Spleen (tissue), 11 donors: Measurements from ENCODE around the gene GNG3. TPM values are rescaled to one million over a fixed set of nuclear protein-coding genes. Genes with fewer than 3 reads are reported as not detected.

ENCODE experiments used
- DNase-seq: peaks from one replicate; pipeline ENCODE4 v3.0.0-alpha.2; 2020
- H3K27ac ChIP-seq, 8 donors: fragments of 200-600 bp; sonication (generic) in 7 of 8; 1 replicate in 4 of 8; 2 replicates in 4 of 8; pipeline versions ENCODE4 v1.5.0 to v1.8.0; 2016 to 2021; ENCODE audit warnings: inconsistent platforms in 4 of 8, mild to moderate bottlenecking in 4 of 8, moderate library complexity in 1 of 8
- H3K27me3 ChIP-seq, 7 donors: fragments of 200-600 bp; sonication (generic) in 6 of 7; replicated peaks in 1 of 7; 1 replicate in 4 of 7; 2 replicates in 3 of 7; pipeline versions ENCODE4 v1.5.0 to v1.8.0; 2016 to 2021; ENCODE audit warnings: inconsistent platforms in 3 of 7, mild to moderate bottlenecking in 1 of 7
- H3K36me3 ChIP-seq, 6 donors: fragments of 200-600 bp; sonication (generic) in 5 of 6; 1 replicate in 4 of 6; 2 replicates in 2 of 6; pipeline versions ENCODE4 v1.5.0 to v1.8.0; 2016 to 2021; ENCODE audit warnings: inconsistent platforms in 2 of 6
- H3K4me1 ChIP-seq, 6 donors: fragments of 200-600 bp; sonication (generic) in 5 of 6; 1 replicate in 3 of 6; 2 replicates in 3 of 6; pipeline versions ENCODE4 v1.5.0 to v1.8.0; 2016 to 2021; ENCODE audit warnings: inconsistent platforms in 3 of 6
- H3K4me3 ChIP-seq, 8 donors: fragments of 200-600 bp; sonication (generic) in 7 of 8; 1 replicate in 4 of 8; 2 replicates in 4 of 8; pipeline versions ENCODE4 v1.5.0 to v1.8.0; 2016 to 2021; ENCODE audit warnings: inconsistent platforms in 4 of 8, mild to moderate bottlenecking in 4 of 8, moderate library complexity in 2 of 8
- H3K9me3 ChIP-seq, 8 donors: fragments of 200-600 bp; sonication (generic) in 7 of 8; 1 replicate in 4 of 8; 2 replicates in 4 of 8; pipeline versions ENCODE4 v1.5.0 to v1.8.0; 2016 to 2021; ENCODE audit warnings: inconsistent platforms in 4 of 8
- POLR2A ChIP-seq, 3 donors: fragments of 450-650 bp; IDR thresholded peaks; one replicate each; pipeline ENCODE4 v1.5.1; 2017; ENCODE audit warnings: antibody characterized with exemption in 3 of 3, mild to moderate bottlenecking in 1 of 3
- POLR2AphosphoS5 ChIP-seq, 3 donors: sonication (generic); formaldehyde crosslinking; IDR thresholded peaks; one replicate each; pipeline ENCODE4 v1.5.1; 2017; ENCODE audit warnings: antibody characterized with exemption in 3 of 3
- WGBS, 5 donors: extraction: QIAGEN DNeasy Blood & Tissue Kit in 3 of 5; methylation state at CpG; one replicate each; pipeline versions ENCODE4 v1.1.5 to v1.1.7; 2013 to 2018; 5-methylcytosine and 5-hydroxymethylcytosine counted together
- intact Hi-C: fragments of 100-400 bp; cut with DNase I; formaldehyde crosslinking; loops from one replicate; pipeline ENCODE4 v1.15.0; 2023; ENCODE audit warnings: low total_unique reads
- polyA plus RNA-seq, 3 donors: library from polyadenylated mRNA; stranded (reverse); fragments of 200-250 nt; gene quantifications; one replicate each; pipeline ENCODE4 v1.2.1, GENCODE V29; 2013
- total RNA-seq, 7 donors: library from RNA; depleted of rRNA in 3 of 7; stranded (reverse); fragments of >200 nt in 3 of 7; fragmentation: NEBNext Ultra II Directional in 4 of 7; extraction: Animal tissue kit (Norgen Biotek cat#: 25700) in 4 of 7; gene quantifications; one replicate each; pipeline versions ENCODE4 v1.1.0 to v1.2.1, GENCODE V29; 2016 to 2021
- TF ChIP-seq, protein P1 (sequence below), 11 experiments: fragments of 200-600 bp in 7 of 11; fragments of 450-650 bp in 4 of 11; sonication (generic) in 4 of 11; IDR thresholded peaks in 8 of 11; conservative IDR thresholded peaks in 3 of 11; 1 replicate in 7 of 11; 2 replicates in 4 of 11; pipeline versions ENCODE4 v1.4.0 to v1.8.0; 2016 to 2021; ENCODE audit warnings: antibody characterized with exemption in 11 of 11, inconsistent platforms in 4 of 11, mild to moderate bottlenecking in 1 of 11
- donor health status: healthy with polysubstance abuse.
- donor health status: DM: no; HTN: no; CAD: no; lungs with moderate emphysema.
- donor health status: DM: no; HTN: no; CAD: no.
- donor health status: Bipolar disorder and iron deficiency.
- donor health status: healthy.
- donor health status: DM: no; HTN: no; CAD: no.
- donor health status: DM: yes; HTN: yes; CAD: no.

The GNG3 gene
- total and polyA plus RNA-seq, 10 donors: 0.12 to 0.13 TPM; not detected in 8

- H3K27ac ChIP-seq: peak overlapping the region in 3 of 8 donors; percentile 19 to 64 (median 26)
- no peaks in the 10 kb centered on the region for H3K9me3 ChIP-seq
- intact Hi-C loops: no loop called here
- H3K36me3 ChIP-seq: peaks cover 0 to 23% (median 20%) of the 10 kb centered on the region in 6 donors
- DNase-seq: no peak
- WGBS, 5 donors: 44 to 70% (median 59%) methylated on average over 4 of the region's 4 CpGs
- H3K27me3 ChIP-seq: no peaks in the 10 kb centered on the region
- H3K4me1 ChIP-seq: peaks cover 17 to 49% (median 34%) of the 10 kb centered on the region in 6 donors
- TF ChIP-seq POLR2A (IDR thresholded peaks at IDR 0.05): no peak
- TF ChIP-seq, protein P1, sequence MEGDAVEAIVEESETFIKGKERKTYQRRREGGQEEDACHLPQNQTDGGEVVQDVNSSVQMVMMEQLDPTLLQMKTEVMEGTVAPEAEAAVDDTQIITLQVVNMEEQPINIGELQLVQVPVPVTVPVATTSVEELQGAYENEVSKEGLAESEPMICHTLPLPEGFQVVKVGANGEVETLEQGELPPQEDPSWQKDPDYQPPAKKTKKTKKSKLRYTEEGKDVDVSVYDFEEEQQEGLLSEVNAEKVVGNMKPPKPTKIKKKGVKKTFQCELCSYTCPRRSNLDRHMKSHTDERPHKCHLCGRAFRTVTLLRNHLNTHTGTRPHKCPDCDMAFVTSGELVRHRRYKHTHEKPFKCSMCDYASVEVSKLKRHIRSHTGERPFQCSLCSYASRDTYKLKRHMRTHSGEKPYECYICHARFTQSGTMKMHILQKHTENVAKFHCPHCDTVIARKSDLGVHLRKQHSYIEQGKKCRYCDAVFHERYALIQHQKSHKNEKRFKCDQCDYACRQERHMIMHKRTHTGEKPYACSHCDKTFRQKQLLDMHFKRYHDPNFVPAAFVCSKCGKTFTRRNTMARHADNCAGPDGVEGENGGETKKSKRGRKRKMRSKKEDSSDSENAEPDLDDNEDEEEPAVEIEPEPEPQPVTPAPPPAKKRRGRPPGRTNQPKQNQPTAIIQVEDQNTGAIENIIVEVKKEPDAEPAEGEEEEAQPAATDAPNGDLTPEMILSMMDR (IDR thresholded peaks at IDR 0.05 in 8 of 11, conservative IDR thresholded peaks at IDR 0.05 in 3 of 11): peak in 10 of 11 experiments; percentile 10 to 59 (median 47)
- no peak for TF ChIP-seq POLR2AphosphoS5 (IDR thresholded peaks at IDR 0.05)
- no peak overlapping the region for H3K4me3 ChIP-seq
These were observed 26.6 kb upstream of the GNG3 start for GRCh38 chr11:62680825-62681240.

GRCh38 chr11:62682518-62682917 is 25.0 kb upstream of the GNG3 start:
- Histone ChIP-seq H3K9me3 (no peaks in the 10 kb centered on the region), H3K4me1 (peaks cover 15 to 36% (median 21%) of the 10 kb centered on the region in 6 donors), H3K27me3 (peaks cover 1 to 10% (median 4%) of the 10 kb centered on the region in 7 donors), H3K36me3 (peaks cover 0 to 6% (median 3%) of the 10 kb centered on the region in 6 donors), H3K4me3 (no peak overlapping the region), H3K27ac (no peak overlapping the region)
- no peak for DNase-seq
- intact Hi-C loops: no loop called here
- TF ChIP-seq POLR2AphosphoS5 (IDR thresholded peaks at IDR 0.05): no peak
- TF ChIP-seq, protein P1 (IDR thresholded peaks at IDR 0.05 in 8 of 11, conservative IDR thresholded peaks at IDR 0.05 in 3 of 11): no peak
- TF ChIP-seq POLR2A (IDR thresholded peaks at IDR 0.05): no peak
- WGBS, 5 donors: 91 to 96% (median 95%) methylated on average over 7 of the region's 7 CpGs

GRCh38 chr11:62687508-62688396 is 19.7 kb upstream of the GNG3 start:
- H3K27ac ChIP-seq: no peak overlapping the region
- peaks cover 3 to 36% (median 24%) of the 10 kb centered on the region in 6 donors for H3K36me3 ChIP-seq
- peaks cover 0 to 11% (median 4%) of the 10 kb centered on the region in 6 donors for H3K4me1 ChIP-seq
- intact Hi-C loops: no loop called here
- H3K4me3 ChIP-seq: peak overlapping the region in 5 of 8 donors; percentile 1 to 37 (median 13)
- no peak for DNase-seq
- H3K27me3 ChIP-seq: peaks cover 6 to 23% (median 16%) of the 10 kb centered on the region in 7 donors
- 32 to 55% (median 36%) methylated on average over 44 to 74 of the region's 74 CpGs for WGBS, 5 donors
- H3K9me3 ChIP-seq: no peaks in the 10 kb centered on the region
- peak in 1 of 3 donors; percentile 36 for TF ChIP-seq POLR2AphosphoS5 (IDR thresholded peaks at IDR 0.05)
- TF ChIP-seq, protein P1 (IDR thresholded peaks at IDR 0.05 in 8 of 11, conservative IDR thresholded peaks at IDR 0.05 in 3 of 11): no peak

GRCh38 chr11:62688491-62688890 is 19.0 kb upstream of the GNG3 start:
- H3K4me1 ChIP-seq: peaks cover 0 to 11% (median 4%) of the 10 kb centered on the region in 6 donors
- no peak for DNase-seq
- H3K27me3 ChIP-seq: peaks cover 6 to 23% (median 16%) of the 10 kb centered on the region in 7 donors
- no peak overlapping the region for H3K4me3 ChIP-seq
- WGBS, 5 donors: 77 to 92% (median 86%) methylated on average over 1 of the region's 1 CpG
- H3K36me3 ChIP-seq: peaks cover 3 to 44% (median 29%) of the 10 kb centered on the region in 6 donors
- intact Hi-C loops: no loop called here
- TF ChIP-seq POLR2AphosphoS5 (IDR thresholded peaks at IDR 0.05) (no peak), POLR2A (IDR thresholded peaks at IDR 0.05) (no peak)
- TF ChIP-seq, protein P1 (IDR thresholded peaks at IDR 0.05 in 8 of 11, conservative IDR thresholded peaks at IDR 0.05 in 3 of 11): no peak
- H3K27ac ChIP-seq: no peak overlapping the region
- no peaks in the 10 kb centered on the region for H3K9me3 ChIP-seq
